Stimulated activated CD4-positive, alpha-beta T cell treated with anti-CD3 and anti-CD28 coated beads, TNF-alpha, amount 100 ng/mL, for 24 hours (primary cell): ENCODE results near the gene WLS.
A peak's percentile ranks its signal among the peaks of the same experiment; 100 is the strongest.

ENCODE experiments used
- DNase-seq, 3 experiments: peaks; one replicate each; pipeline ENCODE4 v3.0.0-alpha.2; 2020; ENCODE audit warnings: low read depth in 3 of 3

Gene WLS

DNA sequence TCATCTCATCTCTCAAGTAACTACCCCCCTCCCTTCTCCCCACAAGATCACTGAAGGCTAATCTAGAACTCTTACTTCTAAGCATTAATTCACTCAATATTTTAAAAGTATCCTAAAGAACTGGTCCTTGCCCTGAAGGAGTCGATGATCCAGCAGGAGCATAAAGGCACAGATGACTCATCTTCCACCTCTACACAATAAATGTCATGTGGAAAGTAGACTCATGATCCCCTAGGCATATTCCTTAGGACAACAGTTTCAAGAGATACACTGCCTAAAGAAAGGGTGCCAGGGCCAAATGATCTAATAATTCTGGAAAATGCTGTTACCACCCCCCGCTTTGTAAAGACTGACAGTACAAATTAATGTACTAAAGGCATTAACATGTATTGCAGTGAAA is 96.1 kb downstream of the WLS start:
- DNase-seq, result no peak

DNA sequence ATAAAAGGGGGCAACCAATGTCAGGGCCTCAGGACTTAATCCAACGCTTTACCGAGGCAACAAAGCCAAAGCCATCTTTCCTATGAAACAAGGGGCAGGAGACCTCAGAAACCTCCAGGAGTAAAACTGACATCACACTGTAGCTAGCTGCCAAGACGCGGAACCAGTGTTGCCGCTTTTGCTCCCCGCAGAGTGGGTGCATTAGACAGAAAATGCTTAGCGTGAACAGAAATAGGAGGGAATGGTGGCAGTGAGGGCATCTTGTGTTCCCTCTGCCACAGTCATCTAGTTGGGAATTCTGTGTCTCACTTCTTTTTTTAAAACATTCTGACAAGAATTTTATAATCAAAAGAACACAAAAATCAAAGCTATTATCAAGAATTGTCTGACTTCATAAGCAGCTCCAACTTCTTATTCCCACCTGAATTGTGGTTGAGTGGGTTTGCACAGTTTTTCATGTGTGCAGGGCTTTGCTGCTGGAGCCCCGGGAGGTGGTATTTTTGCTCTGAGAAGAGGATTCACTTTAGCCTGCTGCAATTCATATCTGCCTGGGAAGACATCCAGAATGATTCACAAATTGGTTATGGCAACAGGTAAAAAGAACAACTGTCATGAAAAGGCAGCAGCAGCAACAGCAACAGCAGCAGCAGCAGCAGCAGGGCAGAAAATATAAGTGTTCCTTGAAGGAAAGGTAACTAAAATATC is 99.7 kb downstream of the WLS start:
- no peak for DNase-seq

DNA sequence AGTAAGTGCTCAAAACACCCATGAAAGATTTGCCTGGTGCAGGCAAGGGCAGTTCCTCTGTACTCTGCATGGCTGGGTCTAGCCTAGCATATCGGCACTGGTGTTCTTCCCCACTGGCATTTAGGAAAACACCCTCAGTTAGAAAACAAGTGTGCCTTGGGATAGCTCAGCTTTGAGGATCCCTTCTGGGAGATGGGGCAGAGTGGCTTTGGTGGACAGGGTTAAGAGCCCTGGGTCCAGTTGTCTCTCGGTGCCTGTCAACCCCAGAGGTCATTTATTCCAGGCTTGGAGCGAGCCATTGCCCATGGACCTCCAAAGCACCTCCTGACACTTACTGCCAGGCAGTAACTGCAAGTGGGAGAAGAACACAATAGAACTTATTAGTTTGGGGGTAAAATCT is 101.1 kb downstream of the WLS start:
- DNase-seq, result no peak

DNA sequence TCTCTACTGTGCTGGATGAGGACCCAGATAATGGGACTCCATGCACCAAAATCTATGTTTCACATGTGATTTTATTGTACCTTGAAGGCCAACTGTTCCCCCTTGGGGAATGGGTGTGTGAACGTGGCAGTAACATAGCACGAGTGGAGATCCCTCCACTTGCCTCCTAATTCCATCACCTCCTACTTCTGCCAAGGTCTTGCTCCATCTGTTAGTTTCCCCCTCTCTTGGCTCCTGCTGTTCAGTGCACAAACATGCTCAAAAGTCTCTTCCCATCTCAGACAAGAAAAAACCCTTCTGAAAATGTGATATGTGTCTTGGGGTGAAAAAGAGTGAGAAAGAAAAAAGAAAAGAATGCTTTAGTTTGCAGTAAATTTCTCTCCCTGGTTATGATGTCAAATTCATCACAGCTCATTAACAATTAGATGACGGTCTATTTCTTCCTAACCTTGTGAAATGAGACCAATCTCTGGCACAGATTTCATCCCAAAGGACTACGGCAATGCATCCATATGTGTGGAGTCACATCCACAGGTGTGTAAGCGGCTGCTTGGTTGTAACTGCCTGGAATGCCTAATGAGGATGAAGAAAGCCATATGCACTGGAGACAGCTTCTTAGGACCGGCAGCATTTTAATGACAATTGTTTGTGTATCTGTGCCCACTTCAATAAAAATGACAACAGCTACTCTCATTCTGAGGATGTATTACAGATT is 102.6 kb downstream of the WLS start:
- DNase-seq, result no peak

DNA sequence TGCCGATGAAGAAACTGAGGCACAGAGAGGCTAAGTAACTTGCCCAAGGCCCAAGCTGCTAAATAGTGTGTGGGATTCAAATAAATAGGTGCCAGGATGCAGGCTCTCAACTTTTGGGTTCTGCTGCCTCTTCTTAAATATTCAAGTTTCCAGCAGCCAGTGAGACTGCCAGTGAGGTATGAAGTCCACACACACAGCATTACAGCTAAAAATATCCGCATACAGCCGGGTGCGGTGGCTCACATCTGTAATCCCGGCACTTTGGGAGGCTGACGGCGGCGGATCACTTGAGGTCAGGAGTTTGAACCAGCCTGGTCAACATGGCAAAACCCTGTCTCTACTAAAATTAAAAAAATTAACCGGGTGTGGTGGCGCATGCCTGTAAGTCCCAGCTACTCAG is 103.5 kb downstream of the WLS start:
- DNase-seq, result no peak

DNA sequence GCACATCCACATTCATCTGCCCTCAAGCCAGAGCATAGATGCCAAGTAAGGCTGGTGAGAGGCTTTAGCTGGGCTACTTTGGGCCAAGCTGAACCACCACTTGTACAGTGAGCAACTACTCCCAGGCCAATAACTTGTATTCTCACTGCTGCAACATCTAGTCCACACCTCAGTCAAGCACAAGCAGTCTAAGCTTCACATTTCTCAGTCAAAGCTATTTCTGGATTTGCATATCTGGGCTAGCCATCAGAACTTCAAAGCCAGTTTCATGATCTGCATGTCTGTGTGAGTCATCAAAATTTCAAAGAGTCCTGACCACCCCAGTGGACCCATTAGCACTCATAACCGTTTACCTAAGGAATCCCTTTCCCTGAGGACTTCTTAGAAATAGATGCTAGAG is 104.2 kb downstream of the WLS start:
- DNase-seq, result no peak

DNA sequence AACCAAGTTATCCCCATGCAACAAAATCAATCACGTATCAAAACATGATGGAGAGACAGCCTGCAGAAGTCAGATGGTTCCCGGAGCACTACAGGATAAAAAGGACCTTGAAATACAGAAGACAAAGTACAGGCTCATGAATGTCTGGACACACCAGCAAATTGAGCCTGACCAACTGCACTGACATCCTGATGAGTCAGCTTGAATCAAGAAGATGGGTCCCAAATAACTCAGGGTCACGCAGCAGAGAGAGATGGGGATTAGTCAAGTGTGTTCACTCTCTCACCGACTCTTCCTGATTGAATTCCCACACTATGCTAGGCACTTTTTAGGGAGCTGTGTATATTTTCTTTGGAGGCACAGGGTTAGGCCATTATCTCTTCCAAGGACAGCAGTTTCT is 110.8 kb downstream of the WLS start:
- DNase-seq, result no peak

DNA sequence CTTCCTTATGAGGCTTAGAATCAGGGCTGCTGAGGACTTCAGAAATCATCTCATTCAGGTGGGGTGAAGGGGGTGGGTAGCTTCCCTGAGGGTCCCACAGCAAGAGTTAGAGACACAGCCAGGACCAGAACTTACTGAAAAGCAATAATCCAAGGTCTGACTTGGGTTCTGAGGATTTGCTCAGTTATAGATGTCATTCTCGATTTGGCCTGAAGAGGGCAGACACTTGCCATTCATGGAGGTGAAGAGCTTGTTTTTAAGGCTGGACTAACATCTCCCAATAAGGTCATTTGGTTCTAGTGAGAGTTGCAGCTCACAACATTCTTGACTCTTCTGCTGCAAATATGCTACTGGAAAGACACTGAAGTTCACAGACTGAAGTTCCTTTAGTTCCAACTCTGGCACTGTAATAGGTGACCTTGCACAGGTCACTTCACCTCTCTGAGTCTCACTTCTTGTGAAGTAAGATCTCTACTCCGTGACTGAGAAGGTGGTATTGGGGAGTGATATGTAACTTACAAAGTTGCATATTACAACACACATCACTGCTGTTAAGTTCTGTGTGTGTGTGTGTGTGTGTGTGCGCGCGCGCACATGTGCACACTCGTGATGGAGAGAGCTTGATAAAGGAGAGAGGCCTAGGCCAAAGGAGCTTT is 112.1 kb downstream of the WLS start:
- DNase-seq, result peak in 2 of 3 experiments; percentile 3 to 5

DNA sequence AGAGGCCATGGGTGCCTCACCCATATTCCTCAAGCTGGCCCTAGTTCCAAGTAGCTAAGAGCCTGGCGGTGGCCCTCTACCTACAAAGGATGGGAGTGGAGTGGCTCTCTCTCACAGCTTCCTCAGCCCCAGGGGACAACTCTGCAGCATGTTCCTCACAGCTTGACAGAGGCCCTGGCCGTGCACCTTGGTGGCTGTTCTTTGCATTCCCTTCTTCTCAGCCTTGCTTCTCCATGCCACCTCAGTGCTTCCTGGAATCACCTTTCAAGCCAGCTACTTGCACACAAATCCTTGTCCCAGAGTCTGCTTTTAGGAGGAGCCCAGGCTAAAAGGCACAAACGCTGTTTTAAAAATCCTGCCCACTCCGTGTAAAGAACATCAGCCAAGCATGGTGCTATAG is 112.9 kb downstream of the WLS start:
- DNase-seq, result no peak

DNA sequence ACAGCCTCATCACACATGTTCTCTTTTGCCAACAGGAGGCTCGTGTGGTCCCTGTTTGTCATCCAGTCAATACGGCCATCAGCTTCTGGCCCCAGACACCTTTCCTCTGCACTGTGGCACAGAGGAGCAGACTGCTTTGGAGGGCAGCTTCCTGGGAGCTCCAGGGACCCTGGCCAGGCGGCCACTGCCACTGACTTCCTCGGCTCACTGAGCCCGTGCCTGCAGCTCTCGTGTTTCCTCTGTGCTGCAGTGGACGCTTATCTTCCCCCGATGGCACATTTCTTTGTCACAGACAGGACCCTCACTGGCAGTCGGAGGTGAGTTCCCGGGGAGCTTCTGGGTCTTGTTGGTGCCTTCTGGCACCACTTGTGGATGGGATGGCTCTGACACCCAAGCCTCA is 114.9 kb downstream of the WLS start:
- DNase-seq, result no peak

DNA sequence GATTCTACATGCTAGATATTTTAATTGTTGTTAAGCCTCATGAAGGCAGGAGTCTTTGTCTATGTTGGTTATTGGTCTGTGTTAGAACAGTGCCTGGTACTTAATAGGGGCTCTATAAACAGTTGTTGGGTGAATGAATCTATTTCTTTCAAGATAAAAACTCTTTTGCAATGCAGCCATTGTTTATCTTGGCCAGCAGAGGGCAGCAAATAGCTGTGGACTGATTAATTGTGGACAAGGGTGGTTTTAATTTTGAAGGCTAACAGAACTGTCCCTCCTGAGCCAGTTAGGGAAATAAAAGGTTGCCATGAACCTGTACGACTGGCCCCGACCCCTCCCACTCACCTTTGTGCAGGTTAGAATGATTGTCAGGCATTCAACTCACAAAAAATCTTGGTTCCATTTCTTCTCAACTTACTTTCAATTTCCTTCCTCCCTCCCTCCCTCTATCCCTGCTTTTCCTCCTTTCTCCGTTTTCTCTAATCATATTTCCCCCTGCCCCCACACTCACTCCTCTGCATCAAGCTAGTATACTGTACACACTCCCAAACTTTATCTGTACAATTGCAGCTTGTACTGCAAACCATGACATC is 115.6 kb downstream of the WLS start:
- peak; percentile 5 to 19 (median 15) for DNase-seq

DNA sequence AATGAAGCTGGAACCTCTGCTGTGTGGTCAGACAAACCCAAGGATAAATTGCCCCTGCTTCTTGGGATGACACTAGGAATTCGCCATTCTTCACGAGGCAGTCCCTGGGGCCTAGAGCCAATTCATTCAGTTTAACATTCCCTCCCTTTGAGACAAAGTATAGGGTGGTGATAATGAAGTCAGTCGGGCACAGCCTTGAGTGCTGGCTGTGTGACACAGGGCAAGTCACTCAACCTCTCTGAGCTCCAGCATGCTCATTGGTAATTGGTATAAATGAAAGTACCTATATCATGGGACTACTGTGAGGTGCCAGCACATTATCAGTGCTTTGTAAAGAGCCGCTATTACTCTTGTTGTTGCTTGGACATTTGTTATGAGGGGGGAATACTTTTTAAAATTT is 117.0 kb downstream of the WLS start:
- no peak for DNase-seq

DNA sequence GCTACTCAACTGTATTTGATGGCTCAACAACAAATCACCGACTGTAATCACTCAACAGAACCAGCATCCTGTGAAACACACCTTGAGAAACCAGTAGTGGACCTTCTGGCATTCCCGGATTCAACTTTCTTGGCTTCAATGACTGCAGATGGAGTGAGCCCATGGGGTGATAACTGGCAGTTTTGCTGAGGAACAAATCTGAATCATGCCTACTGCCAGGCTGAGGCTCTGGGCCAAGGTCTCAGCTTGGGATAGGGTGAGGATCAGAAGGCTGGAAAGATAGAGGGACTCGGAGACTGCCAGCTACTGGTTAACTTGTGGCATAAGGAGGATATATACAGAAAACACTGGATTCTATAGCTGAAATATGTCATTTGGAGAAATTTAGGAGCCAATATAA is 118.4 kb downstream of the WLS start:
- DNase-seq, result no peak

DNA sequence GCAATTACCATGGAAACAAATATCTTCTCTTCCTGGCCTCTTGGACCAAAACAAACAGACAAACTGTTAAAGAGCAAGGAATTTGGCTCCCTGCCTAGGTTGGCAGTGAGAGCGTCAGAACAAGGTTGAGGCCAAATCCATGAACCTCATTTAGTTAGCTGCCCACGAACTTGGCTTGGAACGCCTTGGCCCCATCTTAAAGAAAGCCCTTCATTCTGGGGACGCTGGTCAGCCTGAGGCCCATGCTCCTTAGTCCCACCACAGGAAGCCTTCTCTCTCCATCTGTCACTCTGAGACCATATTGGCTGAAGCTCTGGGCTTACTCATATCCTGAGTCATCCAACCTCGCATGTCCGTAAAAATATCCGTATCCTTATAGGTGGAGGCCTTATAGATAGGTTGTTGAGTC is 119.5 kb downstream of the WLS start:
- DNase-seq, result no peak

DNA sequence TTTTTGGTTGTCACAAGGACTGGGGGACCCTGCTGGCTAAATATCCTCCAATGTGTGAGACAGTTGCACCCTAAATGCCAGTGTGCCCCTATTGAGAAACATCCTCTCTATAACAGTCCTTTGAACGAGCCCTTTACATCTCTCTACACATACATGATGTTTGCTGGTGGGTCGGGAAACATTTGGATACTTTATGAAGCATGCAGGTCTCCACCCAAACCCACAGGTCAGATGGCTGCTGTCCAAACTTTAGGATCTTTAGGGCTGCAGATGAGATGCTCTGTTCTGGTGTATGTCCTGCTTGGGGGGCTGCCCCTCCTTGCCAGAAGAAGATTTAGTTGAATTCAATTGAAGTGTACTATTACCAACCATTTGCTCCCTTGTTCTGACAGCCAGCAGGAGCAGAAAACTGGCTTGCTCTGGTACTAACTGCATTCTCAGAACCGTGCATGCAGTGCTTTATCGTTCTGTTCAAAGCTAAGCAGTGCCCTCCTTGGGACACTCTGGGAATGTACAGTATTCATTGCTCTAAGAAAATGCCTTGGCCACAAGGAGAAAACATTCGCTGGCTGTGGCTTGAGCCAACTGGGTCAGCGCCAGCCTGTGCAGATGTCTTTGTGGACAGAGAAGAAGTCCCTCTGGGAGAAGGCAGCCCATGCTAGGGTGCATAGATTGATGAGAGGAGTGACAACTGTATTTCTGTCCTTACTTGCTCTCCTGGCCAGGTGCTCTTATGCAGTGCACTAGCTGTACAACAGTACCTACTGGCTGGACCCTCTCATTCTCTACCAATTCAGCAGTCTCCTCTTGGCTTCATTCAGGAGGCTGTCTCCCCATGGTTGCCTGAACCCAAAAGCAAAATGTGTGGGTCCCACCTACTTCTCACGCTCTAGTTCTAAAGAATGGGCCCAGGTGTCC is 120.5 kb downstream of the WLS start:
- DNase-seq, result no peak

DNA sequence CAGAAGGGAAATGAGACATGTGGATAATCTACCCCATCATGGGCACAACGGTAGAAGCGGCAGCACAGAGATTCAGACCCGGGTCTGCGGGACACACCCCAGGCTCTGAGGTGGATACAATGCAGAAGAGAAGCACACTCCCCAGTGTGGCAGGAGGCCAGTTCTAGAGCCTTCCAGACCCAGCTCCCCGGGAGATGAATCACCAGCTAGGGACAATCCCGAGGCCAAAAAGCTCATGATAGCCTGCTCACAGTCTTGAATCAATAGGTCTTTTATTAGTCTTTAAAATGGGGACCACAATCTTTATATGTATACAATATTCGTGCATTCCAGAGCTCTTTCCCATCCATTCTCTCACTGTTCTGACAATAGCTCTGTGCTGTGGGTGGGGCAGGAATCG is 124.6 kb downstream of the WLS start:
- no peak for DNase-seq

DNA sequence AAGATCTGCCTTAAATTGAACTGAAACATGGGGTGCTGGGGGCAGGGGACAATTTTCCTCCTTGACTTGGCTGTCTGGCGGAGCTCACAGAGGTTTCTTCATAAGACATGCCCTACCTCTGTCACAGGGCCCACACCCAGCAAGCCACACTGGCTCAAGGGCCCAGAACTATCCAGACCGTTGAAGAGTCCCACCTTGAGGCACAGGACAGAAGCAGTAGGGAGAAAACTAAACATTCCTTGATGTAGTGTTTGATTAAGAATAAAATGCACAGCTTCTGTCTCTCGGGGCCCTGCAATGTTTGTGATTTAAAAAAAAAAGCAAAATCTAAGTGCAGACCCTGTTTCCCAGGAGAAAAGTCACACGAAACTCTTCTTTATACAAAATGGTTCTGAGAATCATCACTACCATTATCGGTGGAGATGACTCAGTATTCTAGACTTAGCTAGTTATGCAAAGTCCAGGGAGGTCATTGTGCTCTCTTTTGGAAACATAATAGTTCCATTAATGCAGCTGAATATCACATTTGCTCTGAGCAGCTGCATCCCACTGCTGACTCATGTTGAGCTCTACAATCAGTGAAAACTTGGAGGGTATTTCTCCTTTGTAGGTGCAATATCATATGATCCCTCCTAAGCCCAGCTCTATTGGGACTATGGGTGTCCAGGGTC is 128.3 kb downstream of the WLS start:
- no peak for DNase-seq

DNA sequence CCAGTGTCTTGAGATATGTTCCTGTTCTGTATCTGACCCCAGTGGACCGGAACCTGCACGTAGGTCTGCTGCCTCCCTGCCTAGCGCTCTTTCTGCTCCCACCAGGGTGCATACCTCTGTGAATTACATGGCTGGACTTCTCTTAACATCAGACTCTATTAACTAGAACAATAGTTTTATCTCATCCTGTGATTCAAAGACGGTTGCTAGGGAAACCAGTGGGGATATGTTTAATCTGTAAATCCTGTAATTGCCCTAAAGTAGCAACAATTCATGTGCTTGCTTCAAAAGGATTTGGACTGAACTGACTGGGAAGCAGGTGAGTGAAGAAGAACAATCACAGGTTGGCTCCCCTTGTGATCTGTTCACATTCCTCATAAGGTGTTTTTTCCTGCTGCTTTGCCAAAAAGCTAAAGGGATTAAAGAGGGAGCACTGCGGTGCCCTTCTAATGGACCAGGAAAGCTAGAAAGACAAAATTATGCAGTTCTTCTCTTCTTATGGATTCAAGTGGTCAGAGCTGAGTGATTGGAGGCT is 129.2 kb downstream of the WLS start:
- DNase-seq, result no peak

DNA sequence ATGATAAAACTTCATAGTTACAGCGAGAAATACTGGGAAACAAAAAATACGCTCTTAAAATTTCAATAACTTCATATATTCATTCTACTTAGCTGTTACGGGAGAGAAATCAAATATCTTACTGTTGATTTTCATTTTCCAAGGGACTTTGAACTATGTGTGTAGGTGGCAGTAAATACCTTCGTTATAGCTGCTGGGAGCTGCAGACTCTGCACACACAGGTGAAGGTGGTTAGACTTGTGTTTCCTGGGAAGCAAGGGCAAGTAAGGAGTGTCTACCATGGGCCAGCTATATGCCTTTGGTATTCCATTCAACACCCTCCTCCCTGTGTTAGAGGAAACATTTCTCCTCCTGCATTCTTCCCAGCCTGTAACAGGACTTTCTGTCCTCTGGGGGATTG is 130.5 kb downstream of the WLS start:
- no peak for DNase-seq

DNA sequence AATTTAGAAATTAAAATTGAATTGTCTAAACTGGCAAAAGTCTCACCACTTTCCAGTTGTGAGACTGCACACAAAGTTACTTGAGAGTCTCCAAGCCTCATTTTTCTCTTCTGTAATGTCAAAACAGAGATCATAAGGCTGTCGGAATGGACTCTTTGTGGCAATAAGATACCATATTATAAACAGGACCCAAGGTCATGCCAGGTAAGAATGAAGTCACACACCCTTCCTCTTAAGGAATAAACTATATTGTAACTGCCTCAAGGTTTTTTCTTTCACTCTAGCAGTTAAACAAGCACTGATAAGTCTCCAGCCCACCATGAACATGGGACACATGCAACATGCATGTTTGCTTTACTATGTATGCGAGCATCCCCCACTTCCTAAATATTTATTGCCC is 131.8 kb downstream of the WLS start:
- DNase-seq, result no peak

DNA sequence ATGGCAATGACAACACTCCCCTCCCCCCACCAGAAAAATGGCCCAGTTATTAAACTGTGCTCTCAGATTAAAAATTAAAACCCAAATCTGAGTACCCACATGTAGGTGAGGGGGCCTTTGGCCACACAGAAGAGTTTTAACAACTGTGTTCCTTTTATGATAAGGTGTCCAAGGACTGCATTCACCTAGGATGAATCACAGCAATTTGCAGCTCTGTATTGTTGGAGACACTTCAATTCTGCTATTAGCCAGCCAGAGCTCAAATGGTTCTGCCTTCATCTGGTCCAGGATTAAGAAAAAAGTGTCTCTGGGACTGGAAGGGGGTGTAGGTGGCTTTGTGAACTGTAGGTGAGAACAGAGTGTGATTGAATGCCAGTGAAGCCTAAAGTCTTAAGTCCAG is 138.6 kb downstream of the WLS start:
- DNase-seq, result no peak
